ENCODE data around the gene CD1B. TPM values are rescaled to one million over a fixed set of nuclear protein-coding genes. Genes with fewer than 3 reads are reported as not detected.
A peak's percentile ranks its signal among the peaks of the same experiment; 100 is the strongest.

CD1B gene
- total and polyA plus RNA-seq, 2 experiments from 2014 or later: not detected

DNA sequence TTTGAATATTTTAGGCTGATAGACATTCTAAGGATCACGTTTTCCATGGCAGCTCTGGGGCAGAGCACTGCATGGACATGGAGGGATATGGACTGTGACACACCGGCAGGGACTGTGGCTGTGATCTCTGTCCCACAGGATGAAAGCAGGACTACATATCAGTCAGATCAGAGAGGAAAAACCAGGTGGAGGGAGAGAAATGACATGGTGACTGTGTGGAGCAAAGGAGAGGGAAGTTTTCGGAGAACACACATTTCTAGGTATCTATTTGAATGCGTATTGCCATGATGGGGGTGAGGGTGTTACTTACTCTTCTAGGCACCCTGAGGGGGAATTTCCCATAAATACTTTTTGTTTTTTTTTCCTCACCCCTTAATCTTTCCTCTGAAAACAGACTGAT lies 44.8 kb downstream of the CD1B start (continued):
- TF ChIP-seq, protein P1, sequence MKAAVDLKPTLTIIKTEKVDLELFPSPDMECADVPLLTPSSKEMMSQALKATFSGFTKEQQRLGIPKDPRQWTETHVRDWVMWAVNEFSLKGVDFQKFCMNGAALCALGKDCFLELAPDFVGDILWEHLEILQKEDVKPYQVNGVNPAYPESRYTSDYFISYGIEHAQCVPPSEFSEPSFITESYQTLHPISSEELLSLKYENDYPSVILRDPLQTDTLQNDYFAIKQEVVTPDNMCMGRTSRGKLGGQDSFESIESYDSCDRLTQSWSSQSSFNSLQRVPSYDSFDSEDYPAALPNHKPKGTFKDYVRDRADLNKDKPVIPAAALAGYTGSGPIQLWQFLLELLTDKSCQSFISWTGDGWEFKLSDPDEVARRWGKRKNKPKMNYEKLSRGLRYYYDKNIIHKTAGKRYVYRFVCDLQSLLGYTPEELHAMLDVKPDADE (IDR thresholded peaks at IDR 0.05): no peak
- TF ChIP-seq, protein P2, sequence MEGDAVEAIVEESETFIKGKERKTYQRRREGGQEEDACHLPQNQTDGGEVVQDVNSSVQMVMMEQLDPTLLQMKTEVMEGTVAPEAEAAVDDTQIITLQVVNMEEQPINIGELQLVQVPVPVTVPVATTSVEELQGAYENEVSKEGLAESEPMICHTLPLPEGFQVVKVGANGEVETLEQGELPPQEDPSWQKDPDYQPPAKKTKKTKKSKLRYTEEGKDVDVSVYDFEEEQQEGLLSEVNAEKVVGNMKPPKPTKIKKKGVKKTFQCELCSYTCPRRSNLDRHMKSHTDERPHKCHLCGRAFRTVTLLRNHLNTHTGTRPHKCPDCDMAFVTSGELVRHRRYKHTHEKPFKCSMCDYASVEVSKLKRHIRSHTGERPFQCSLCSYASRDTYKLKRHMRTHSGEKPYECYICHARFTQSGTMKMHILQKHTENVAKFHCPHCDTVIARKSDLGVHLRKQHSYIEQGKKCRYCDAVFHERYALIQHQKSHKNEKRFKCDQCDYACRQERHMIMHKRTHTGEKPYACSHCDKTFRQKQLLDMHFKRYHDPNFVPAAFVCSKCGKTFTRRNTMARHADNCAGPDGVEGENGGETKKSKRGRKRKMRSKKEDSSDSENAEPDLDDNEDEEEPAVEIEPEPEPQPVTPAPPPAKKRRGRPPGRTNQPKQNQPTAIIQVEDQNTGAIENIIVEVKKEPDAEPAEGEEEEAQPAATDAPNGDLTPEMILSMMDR (conservative IDR thresholded peaks at IDR 0.05; ENCODE audit: low read depth in 2 of 2): no peak

- H3K27ac Mint-ChIP-seq: no peak overlapping the region; the same call in 1 of the 2 replicates
- TF ChIP-seq ZNF114 (CRISPR knock-in tag; IDR thresholded peaks at IDR 0.05): no peak
- no peak for TF ChIP-seq ZNF462 (CRISPR knock-in tag; IDR thresholded peaks at IDR 0.05)
- no peak for TF ChIP-seq POLR2AphosphoS5 (IDR thresholded peaks at IDR 0.05; ENCODE audit: low read depth)
- TF ChIP-seq NANOG (IDR thresholded peaks at IDR 0.05; ENCODE audit: borderline replicate concordance): no peak
- no peak for TF ChIP-seq REST (IDR thresholded peaks at IDR 0.05; ENCODE audit: unreplicated experiment)
- TF ChIP-seq CREB1 (CRISPR knock-in tag; IDR thresholded peaks at IDR 0.05; ENCODE audit: low read depth): no peak
- TF ChIP-seq STAT1 (IDR thresholded peaks at IDR 0.05; ENCODE audit: unreplicated experiment): no peak
- TF ChIP-seq, protein P2 (conservative IDR thresholded peaks at IDR 0.05; ENCODE audit: low read depth in 2 of 2): no peak
- TF ChIP-seq JUNB (IDR thresholded peaks at IDR 0.05; ENCODE audit: unreplicated experiment): no peak
These were observed 45.5 kb downstream of the CD1B start for GRCh38 chr1:158285756-158286241.

More at GRCh38 chr1:158285756-158286241, 45.5 kb downstream of the CD1B start:
- Histone ChIP-seq H3K27me3 (ENCODE audit: insufficient read depth) (no peaks in the 10 kb centered on the region), H2AFZ (peak overlapping the region; percentile 79), H3K36me3 (ENCODE audit: insufficient read depth) (no peaks in the 10 kb centered on the region), H3K79me2 (replicated peaks; ENCODE audit: insufficient read depth) (no peaks in the 10 kb centered on the region), H3K27ac (ENCODE audit: low read depth) (no peak overlapping the region), H3F3A (replicated peaks; ENCODE audit: low read depth) (no peaks in the 10 kb centered on the region), H4K20me1 (replicated peaks; ENCODE audit: insufficient read depth) (no peaks in the 10 kb centered on the region), H3K4me2 (no peak overlapping the region), H3K9me2 (ENCODE audit: insufficient read depth) (peaks cover 8% of the 10 kb centered on the region; the same call in 1 of the 2 replicates), H3K4me3 (no peak overlapping the region), H3K4me1 (ENCODE audit: insufficient read depth) (peaks cover 5% of the 10 kb centered on the region; the same call in 1 of the 2 replicates)
- ATAC-seq (no peak), DNase-seq (ENCODE audit: low spot score) (no peak)
- Mint-ChIP-seq H3K9me3 (peaks cover 17% of the 10 kb centered on the region), H3K36me3 (ENCODE audit: low read depth) (peaks cover 14% of the 10 kb centered on the region; the same call in 2 of the 3 replicates), H3K27me3 (ENCODE audit: insufficient read depth, low read depth, poor library complexity) (no peaks in the 10 kb centered on the region), H3K4me3 (no peak overlapping the region), H3K4me1 (peaks cover 5% of the 10 kb centered on the region; the same call in 2 of the 3 replicates)

Measured in GM23338 (cell line).